Endothelial cell of umbilical vein (primary cell): Measurements from ENCODE around the gene TAOK1. TPM values are rescaled to one million over a fixed set of nuclear protein-coding genes. Genes with fewer than 3 reads are reported as not detected.

Experiments
- BruUV-seq: library from RNA; stranded (reverse); fragments of 400-500 nt; replicated peaks from 2 replicates; lab custom pipeline; 2021; lab: Mats Ljungman, UMichigan
- CTCF ChIA-PET: fragments of 300-600, 350-600 bp; sonication (Branson Sonifier 250); formaldehyde crosslinking; loops from one replicate; lab custom pipeline; 2021; ENCODE audit warnings: antibody characterized with exemption, inconsistent platforms; lab: Charles Lee
- POLR2A ChIA-PET: fragments of 300-600, 350-600 bp; sonication (Branson Sonifier 250); formaldehyde crosslinking; loops from one replicate; lab custom pipeline; 2021; ENCODE audit warnings: antibody characterized with exemption, inconsistent platforms; lab: Charles Lee
- DNase-seq: peaks from one replicate; pipeline ENCODE4 v3.0.0-alpha.2; 2011; ENCODE audit warnings: low read depth, low spot score
- FAIRE-seq: peaks from 2 replicates; lab custom pipeline; 2011; peaks lifted over from hg19 to GRCh38; lab: Jason Lieb, UNC
- H2AFZ ChIP-seq: 2 replicates; pipeline ENCODE4 v1.6.0; 2012; ENCODE audit warnings: low read depth, low read length, control low read depth, inconsistent platforms
- H3K27ac ChIP-seq: 2 replicates; pipeline ENCODE4 v1.5.1; 2011; ENCODE audit warnings: low read depth, mild to moderate bottlenecking, control low read depth, low read length, moderate library complexity; ENCODE audit not compliant: insufficient read depth
- H3K27me3 ChIP-seq, 2 experiments: 2 replicates each; pipeline versions ENCODE4 v1.6.0 to v1.6.1; 2011; ENCODE audit warnings: low read length in 2 of 2, mixed read lengths in 1 of 2; ENCODE audit not compliant: control insufficient read depth in 2 of 2, insufficient read depth in 2 of 2
- H3K36me3 ChIP-seq, 2 experiments: 2 replicates in 1 of 2; 3 replicates in 1 of 2; pipeline ENCODE4 v1.5.1; 2011; ENCODE audit warnings: low read length in 2 of 2, mild to moderate bottlenecking in 1 of 2, moderate library complexity in 1 of 2; ENCODE audit not compliant: control insufficient read depth in 2 of 2, insufficient read depth in 2 of 2; ENCODE audit errors: extremely low read depth in 1 of 2
- H3K4me1 ChIP-seq: 3 replicates; pipeline ENCODE4 v1.5.1; 2011; ENCODE audit warnings: mild to moderate bottlenecking, low read length; ENCODE audit not compliant: control insufficient read depth, insufficient read depth; ENCODE audit errors: extremely low read depth
- H3K4me2 ChIP-seq: 2 replicates; pipeline ENCODE4 v1.6.1; 2011; ENCODE audit warnings: low read length, control low read depth, mixed read lengths; ENCODE audit not compliant: insufficient read depth
- H3K4me3 ChIP-seq, 3 experiments: fragments of 200-600 bp in 1 of 3; sonication (generic), shearing (Covaris generic) in 1 of 3; replicated peaks in 1 of 3; 2 replicates each; pipeline ENCODE4 v1.5.1; 2011 to 2016; ENCODE audit warnings: control low read depth in 3 of 3, low read length in 3 of 3, mild to moderate bottlenecking in 2 of 3, inconsistent platforms in 1 of 3, low read depth in 1 of 3, moderate library complexity in 1 of 3; ENCODE audit not compliant: insufficient read depth in 1 of 3
- H3K79me2 ChIP-seq: 2 replicates; pipeline ENCODE4 v1.6.0; 2012; ENCODE audit warnings: low read length, inconsistent platforms; ENCODE audit not compliant: control insufficient read depth, insufficient read depth
- H3K9ac ChIP-seq: replicated peaks from 2 replicates; pipeline ENCODE3; 2011; ENCODE audit warnings: low read length, control low read depth; ENCODE audit not compliant: insufficient read depth; ENCODE audit errors: extremely low read depth
- H3K9me1 ChIP-seq: replicated peaks from 3 replicates; pipeline ENCODE4 v1.6.0; 2011; ENCODE audit warnings: mild to moderate bottlenecking, low read length; ENCODE audit not compliant: control insufficient read depth, insufficient read depth; ENCODE audit errors: extremely low read depth
- H3K9me3 ChIP-seq: replicated peaks from 2 replicates; pipeline ENCODE4 v1.5.1; 2012; ENCODE audit warnings: low read length, inconsistent platforms; ENCODE audit not compliant: control insufficient read depth, insufficient read depth
- H4K20me1 ChIP-seq: replicated peaks from 2 replicates; pipeline ENCODE3; 2011; ENCODE audit warnings: mild to moderate bottlenecking, low read length; ENCODE audit not compliant: control insufficient read depth, insufficient read depth; ENCODE audit errors: extremely low read depth
- CTCF ChIP-seq, 2 donors: IDR thresholded peaks; 1 replicate in 1 of 2; 2 replicates in 1 of 2; pipeline ENCODE4 v1.5.1; 2011; ENCODE audit warnings: low read length in 2 of 2, mild to moderate bottlenecking in 2 of 2, moderate library complexity in 2 of 2, control low read depth in 1 of 2, inconsistent platforms in 1 of 2, low read depth in 1 of 2; ENCODE audit not compliant: insufficient read depth in 1 of 2; ENCODE audit errors: extremely low read depth in 1 of 2
- EZH2 ChIP-seq: IDR thresholded peaks from 2 replicates; pipeline ENCODE4 v1.6.1; 2012; ENCODE audit warnings: borderline replicate concordance, low read depth, mild to moderate bottlenecking, moderate library complexity, low read length, inconsistent platforms; ENCODE audit not compliant: severe bottlenecking
- FOS ChIP-seq: IDR thresholded peaks from 2 replicates; pipeline ENCODE4 v1.6.1; 2011; ENCODE audit warnings: mild to moderate bottlenecking, low read length, moderate library complexity, borderline replicate concordance; ENCODE audit not compliant: insufficient read depth
- GATA2 ChIP-seq: IDR thresholded peaks from 2 replicates; pipeline ENCODE4 v1.7.0; 2011; ENCODE audit warnings: low read depth, mild to moderate bottlenecking, moderate library complexity, mixed read lengths, low read length; ENCODE audit not compliant: insufficient read length, insufficient read depth
- JUN ChIP-seq: IDR thresholded peaks from 2 replicates; pipeline ENCODE4 v1.6.1; 2011; ENCODE audit warnings: borderline replicate concordance, low read depth; ENCODE audit not compliant: insufficient read length, insufficient read depth
- MAX ChIP-seq: IDR thresholded peaks from 2 replicates; pipeline ENCODE4 v1.6.1; 2011; ENCODE audit not compliant: insufficient read depth, insufficient read length
- MYC ChIP-seq: IDR thresholded peaks from one replicate; pipeline ENCODE4 v1.6.1; 2011; ENCODE audit warnings: mild to moderate bottlenecking, low read depth, low read length
- POLR2A ChIP-seq: IDR thresholded peaks from 2 replicates; pipeline ENCODE4 v1.6.1; 2012; ENCODE audit warnings: low read depth, mild to moderate bottlenecking, control low read depth, low read length
- POLR2AphosphoS5 ChIP-seq: IDR thresholded peaks from 2 replicates; pipeline ENCODE4 v1.6.1; 2012; ENCODE audit warnings: low read depth, mild to moderate bottlenecking, control low read depth, low read length, moderate library complexity; ENCODE audit not compliant: insufficient read depth
- dilution Hi-C: fragments of 300-500 bp; cut with MboI; formaldehyde crosslinking; loops from one replicate; pipeline ENCODE4 v1.15.0; 2019; ENCODE audit warnings: low sequenced_read_pairs; ENCODE audit not compliant: extremely low pct_ligation_motif_present
- intact Hi-C: fragments of 100-400 bp; cut with micrococcal nuclease; formaldehyde crosslinking; loops from one replicate; pipeline ENCODE4 v1.10.0; 2022
- polyA plus RNA-seq, 4 experiments: library from polyadenylated mRNA; depleted of rRNA in 3 of 4; stranded (reverse) in 3 of 4; unstranded in 1 of 4; fragments of >200 nt; gene quantifications; 2 replicates each; pipeline versions ENCODE4 v1.2.1 to v1.2.3, GENCODE V29; 2011 to 2012; ENCODE audit warnings: missing spikeins in 1 of 4
- total RNA-seq: library from RNA; stranded (reverse); gene quantifications from 2 replicates; pipeline ENCODE4 v1.2.3, GENCODE V29; 2021

Gene TAOK1
- total and polyA plus RNA-seq, 2 donors (not counting 3 experiments of a cell fraction or from before 2014, with no cell fraction given), result 11.0 to 82.2 TPM

- no peak overlapping the region for H3K27ac ChIP-seq
- POLR2A ChIA-PET, result no interaction called here
- H4K20me1 ChIP-seq, result no peaks in the 10 kb centered on the region
- peaks cover 63% of the 10 kb centered on the region for H3K79me2 ChIP-seq
- no peak for DNase-seq
- peaks cover 41% of the 10 kb centered on the region for H3K4me1 ChIP-seq
- no TSS peak for BruUV-seq
- no peaks in the 10 kb centered on the region for H3K9me3 ChIP-seq
- H3K36me3 ChIP-seq, result peaks cover 18 to 32% of the 10 kb centered on the region in 2 experiments
- H2AFZ ChIP-seq, result no peak overlapping the region
- no peaks in the 10 kb centered on the region for H3K27me3 ChIP-seq
- intact Hi-C loops, result no loop called here
- TF ChIP-seq POLR2A, result no peak
- no peak for TF ChIP-seq CTCF (IDR thresholded peaks at IDR 0.05; ENCODE audit: extremely low read depth in 1 of 2, insufficient read depth in 1 of 2, low read depth in 1 of 2, low read length in 2 of 2)
- TF ChIP-seq EZH2, result no peak
- no peak for TF ChIP-seq MAX
- TF ChIP-seq POLR2AphosphoS5, result no peak
- no peak for TF ChIP-seq GATA2
- TF ChIP-seq JUN, result no peak
- TF ChIP-seq MYC, result no peak
- no peak for TF ChIP-seq FOS
- H3K9ac ChIP-seq, result no peak overlapping the region
- H3K4me2 ChIP-seq, result no peak overlapping the region
- no peaks in the 10 kb centered on the region for H3K9me1 ChIP-seq
- no peak for FAIRE-seq
- H3K4me3 ChIP-seq, result no peak overlapping the region
- dilution Hi-C loops, result no loop called here
- CTCF ChIA-PET, result interaction anchor here (4.3 to 9.4 kb wide), 2 partner anchors 10 to 33 kb away, joined by 113 to 152 read pairs; partner anchors contain the start of gene ANKRD13B
Observed at GRCh38 chr17:29582772-29583171, 192.6 kb downstream of the TAOK1 start.
